NCI-H2196 treated with DMSO at 0.1 percent for 48 hours (cell line): ENCODE results near the gene ATP9A.
"Not testable (repeated sequence)": the region's sequence is repeated elsewhere in the genome, so short reads cannot be mapped to it uniquely, and the experiment has no call there.

Source experiments
- DNase-seq: peaks from one replicate; lab custom pipeline; 2025; ENCODE audit not compliant: unreplicated experiment; lab: John Stamatoyannopoulos, UW

The ATP9A gene

GRCh38 chr20:51656726-51657260 lies 111.4 kb downstream of the ATP9A start:
- DNase-seq = no peak

GRCh38 chr20:51656089-51656488 lies 112.1 kb downstream of the ATP9A start:
- DNase-seq = not testable (repeated sequence)

GRCh38 chr20:51654495-51654894 lies 113.7 kb downstream of the ATP9A start:
- DNase-seq = no peak

- DNase-seq = no peak
Measured at GRCh38 chr20:51654060-51654459, 114.1 kb downstream of the ATP9A start.

GRCh38 chr20:51653226-51653625 lies 115.0 kb downstream of the ATP9A start:
- DNase-seq = no peak

GRCh38 chr20:51651921-51652549 lies 116.2 kb downstream of the ATP9A start:
- DNase-seq = no peak

GRCh38 chr20:51650685-51651134 lies 117.5 kb downstream of the ATP9A start:
- DNase-seq = no peak

GRCh38 chr20:51648571-51648947 lies 119.6 kb downstream of the ATP9A start:
- DNase-seq = no peak

- no peak for DNase-seq
Measured at GRCh38 chr20:51647674-51648570, 120.3 kb downstream of the ATP9A start.

GRCh38 chr20:51643810-51644209 lies 124.4 kb downstream of the ATP9A start:
- DNase-seq = not testable (repeated sequence)

- DNase-seq = no peak
Measured at GRCh38 chr20:51643390-51643789, 124.8 kb downstream of the ATP9A start.

GRCh38 chr20:51641866-51642265 lies 126.3 kb downstream of the ATP9A start:
- no peak for DNase-seq

- no peak for DNase-seq
Measured at GRCh38 chr20:51640743-51641142, 127.4 kb downstream of the ATP9A start.

- no peak for DNase-seq
Measured at GRCh38 chr20:51639206-51639832, 128.9 kb downstream of the ATP9A start.

GRCh38 chr20:51637241-51637640 lies 130.9 kb downstream of the ATP9A start:
- DNase-seq = no peak

GRCh38 chr20:51636123-51636522 lies 132.1 kb downstream of the ATP9A start:
- no peak for DNase-seq

- DNase-seq = no peak
Measured at GRCh38 chr20:51635680-51636079, 132.5 kb downstream of the ATP9A start.

GRCh38 chr20:51634877-51635276 lies 133.3 kb downstream of the ATP9A start:
- DNase-seq = no peak

GRCh38 chr20:51634257-51634656 lies 133.9 kb downstream of the ATP9A start:
- no peak for DNase-seq

- DNase-seq = no peak
Measured at GRCh38 chr20:51633430-51633829, 134.8 kb downstream of the ATP9A start.

- no peak for DNase-seq
Measured at GRCh38 chr20:51631953-51632352, 136.2 kb downstream of the ATP9A start.
